Nephron progenitor cell (in vitro differentiated cells): ENCODE measurements around the gene MITF.

Source experiments
- DNase-seq: peaks from one replicate; pipeline ENCODE4 v3.0.0; 2021
- H3K27ac Mint-ChIP-seq: 2 replicates; pipeline ENCODE4 v1.8.0; 2021; ENCODE audit warnings: mild to moderate bottlenecking, moderate library complexity, mixed read lengths
- H3K27me3 Mint-ChIP-seq: 2 replicates; pipeline ENCODE4 v1.8.0; 2021; ENCODE audit warnings: mild to moderate bottlenecking, low read depth, mixed read lengths; ENCODE audit not compliant: poor library complexity
- H3K36me3 Mint-ChIP-seq: 2 replicates; pipeline ENCODE4 v1.8.0; 2021; ENCODE audit warnings: low read depth, mixed read lengths
- H3K4me1 Mint-ChIP-seq: 2 replicates; pipeline ENCODE4 v1.8.0; 2021; ENCODE audit warnings: mixed read lengths
- H3K4me3 Mint-ChIP-seq: 2 replicates; pipeline ENCODE4 v1.8.0; 2021; ENCODE audit warnings: mild to moderate bottlenecking, moderate library complexity, mixed read lengths
- H3K9me3 Mint-ChIP-seq: 2 replicates; pipeline ENCODE4 v1.8.0; 2021; ENCODE audit warnings: mild to moderate bottlenecking, moderate library complexity, mixed read lengths
- TF ChIP-seq, protein P1 (sequence below): fragments of 200-600 bp; sonication (generic); IDR thresholded peaks from 2 replicates; pipeline ENCODE4 v1.5.0; 2021; ENCODE audit warnings: antibody characterized with exemption

Gene MITF

DNA sequence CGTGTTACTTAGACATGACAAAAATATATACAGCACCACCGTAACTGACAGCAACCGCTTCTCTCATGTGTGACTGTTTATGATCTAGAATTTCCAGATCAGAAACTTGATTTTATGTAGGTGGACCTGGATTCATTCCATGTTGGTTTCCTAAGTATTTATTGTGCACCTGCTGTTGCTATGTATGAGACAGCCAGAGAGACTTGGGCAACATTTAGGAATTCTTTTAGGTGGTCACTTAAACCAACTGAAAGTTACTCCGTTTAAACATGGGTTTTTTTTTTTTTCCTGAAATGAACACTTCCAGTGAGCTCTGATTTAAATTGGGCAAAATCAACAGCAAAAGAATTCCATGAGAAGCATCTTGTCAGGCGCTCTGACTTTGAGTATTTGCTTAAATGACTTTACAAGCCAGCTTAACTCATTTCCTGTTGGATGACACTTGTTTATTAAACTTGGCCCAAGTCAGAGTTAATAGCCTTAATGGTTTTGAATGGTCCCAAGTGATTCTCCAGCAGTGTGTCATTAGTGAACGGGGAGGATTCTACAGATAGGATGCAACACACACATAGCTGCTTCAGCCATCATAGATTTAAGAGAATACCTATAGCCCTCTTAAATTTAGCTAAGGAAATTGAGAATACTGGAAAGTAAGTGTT is 31.8 kb downstream of the MITF start:
- Mint-ChIP-seq H3K27me3 (peaks cover 3% of the 10 kb centered on the region), H3K27ac (no peak overlapping the region), H3K9me3 (no peaks in the 10 kb centered on the region), H3K4me1 (peaks cover 12% of the 10 kb centered on the region), H3K36me3 (no peaks in the 10 kb centered on the region), H3K4me3 (no peak overlapping the region)
- TF ChIP-seq, protein P1, sequence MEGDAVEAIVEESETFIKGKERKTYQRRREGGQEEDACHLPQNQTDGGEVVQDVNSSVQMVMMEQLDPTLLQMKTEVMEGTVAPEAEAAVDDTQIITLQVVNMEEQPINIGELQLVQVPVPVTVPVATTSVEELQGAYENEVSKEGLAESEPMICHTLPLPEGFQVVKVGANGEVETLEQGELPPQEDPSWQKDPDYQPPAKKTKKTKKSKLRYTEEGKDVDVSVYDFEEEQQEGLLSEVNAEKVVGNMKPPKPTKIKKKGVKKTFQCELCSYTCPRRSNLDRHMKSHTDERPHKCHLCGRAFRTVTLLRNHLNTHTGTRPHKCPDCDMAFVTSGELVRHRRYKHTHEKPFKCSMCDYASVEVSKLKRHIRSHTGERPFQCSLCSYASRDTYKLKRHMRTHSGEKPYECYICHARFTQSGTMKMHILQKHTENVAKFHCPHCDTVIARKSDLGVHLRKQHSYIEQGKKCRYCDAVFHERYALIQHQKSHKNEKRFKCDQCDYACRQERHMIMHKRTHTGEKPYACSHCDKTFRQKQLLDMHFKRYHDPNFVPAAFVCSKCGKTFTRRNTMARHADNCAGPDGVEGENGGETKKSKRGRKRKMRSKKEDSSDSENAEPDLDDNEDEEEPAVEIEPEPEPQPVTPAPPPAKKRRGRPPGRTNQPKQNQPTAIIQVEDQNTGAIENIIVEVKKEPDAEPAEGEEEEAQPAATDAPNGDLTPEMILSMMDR: no peak
- no peak for DNase-seq

DNA sequence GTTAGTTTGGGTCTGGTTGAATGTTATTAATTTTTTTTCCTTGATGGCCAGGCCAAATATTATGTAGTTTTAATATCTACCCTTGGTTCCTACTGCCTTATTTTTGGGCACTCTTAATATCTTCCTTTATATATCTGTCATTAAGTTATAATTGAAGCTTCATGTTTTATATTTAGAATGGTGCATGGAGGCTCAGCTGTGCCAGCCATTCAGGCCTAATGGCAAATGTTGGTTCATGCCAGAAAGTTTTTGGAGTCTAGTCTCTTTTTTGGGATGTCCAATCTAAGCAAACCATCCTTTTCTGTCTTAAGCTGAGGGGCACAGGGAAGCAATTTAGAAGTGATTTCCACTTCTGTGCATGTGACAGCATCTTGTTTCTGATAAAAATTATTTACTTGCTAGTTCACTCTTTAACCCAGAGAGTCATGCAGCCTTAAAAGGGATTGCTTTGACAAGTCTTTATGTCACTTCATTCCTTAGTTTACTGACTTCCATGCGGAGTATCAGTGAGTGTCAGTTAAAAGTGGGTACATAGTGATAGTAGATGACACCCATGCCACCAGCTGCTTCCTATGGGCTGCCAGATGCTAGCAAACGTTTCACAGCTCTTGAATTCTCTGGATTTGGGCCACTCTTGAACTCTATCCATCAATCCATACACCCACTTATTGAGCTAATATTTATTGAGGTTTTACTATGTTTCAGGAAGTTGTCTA is 33.0 kb downstream of the MITF start:
- no peaks in the 10 kb centered on the region for H3K27me3 Mint-ChIP-seq
- no peak overlapping the region for H3K4me3 Mint-ChIP-seq
- no peak for DNase-seq
- peaks cover 12% of the 10 kb centered on the region for H3K4me1 Mint-ChIP-seq
- TF ChIP-seq, protein P1: no peak
- no peaks in the 10 kb centered on the region for H3K36me3 Mint-ChIP-seq
- no peaks in the 10 kb centered on the region for H3K9me3 Mint-ChIP-seq
- H3K27ac Mint-ChIP-seq: no peak overlapping the region

DNA sequence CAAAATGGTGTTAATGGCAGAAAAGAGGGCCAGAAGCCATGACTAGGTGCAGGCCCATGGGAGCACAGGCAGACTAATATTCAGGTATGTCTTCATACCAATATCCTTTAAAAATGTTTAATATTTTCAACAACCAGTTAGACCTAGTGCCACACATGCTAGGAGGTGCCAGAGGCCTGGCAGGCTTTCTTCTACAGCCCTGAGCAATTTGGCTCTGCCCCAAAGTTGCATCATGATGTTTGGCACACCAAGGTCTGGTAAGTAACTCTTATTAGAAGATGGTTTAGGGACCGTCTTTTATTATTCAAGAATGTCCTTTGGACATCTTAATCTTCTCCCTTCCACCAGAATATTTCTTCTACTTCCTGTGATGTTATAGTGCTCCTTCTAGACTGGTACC is 34.8 kb downstream of the MITF start:
- H3K4me3 Mint-ChIP-seq: no peak overlapping the region
- H3K27me3 Mint-ChIP-seq: no peaks in the 10 kb centered on the region
- peaks cover 12% of the 10 kb centered on the region for H3K4me1 Mint-ChIP-seq
- H3K27ac Mint-ChIP-seq: no peak overlapping the region
- no peaks in the 10 kb centered on the region for H3K36me3 Mint-ChIP-seq
- no peak for DNase-seq
- TF ChIP-seq, protein P1: no peak
- no peaks in the 10 kb centered on the region for H3K9me3 Mint-ChIP-seq

DNA sequence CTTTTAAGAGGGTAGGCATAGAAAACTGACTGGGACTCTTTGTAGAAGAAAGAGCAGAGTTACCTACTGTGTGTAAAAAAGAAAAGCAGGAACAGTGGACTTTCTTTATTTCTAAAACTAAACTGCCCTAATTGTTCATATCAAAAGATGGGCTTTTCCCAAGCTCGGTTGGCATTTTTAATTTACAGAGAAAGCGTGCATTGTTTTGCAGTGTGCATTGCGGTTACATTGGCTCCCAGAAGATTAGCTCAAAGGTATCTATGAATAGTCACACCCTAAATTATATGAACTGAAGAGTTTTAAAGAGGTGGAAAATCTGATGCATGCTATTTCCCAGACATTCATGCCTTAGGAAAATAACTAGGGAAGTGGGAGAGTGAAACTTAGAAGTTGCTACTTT is 36.5 kb downstream of the MITF start:
- TF ChIP-seq, protein P1: no peak
- H3K27me3 Mint-ChIP-seq: no peaks in the 10 kb centered on the region
- H3K4me3 Mint-ChIP-seq: no peak overlapping the region
- H3K27ac Mint-ChIP-seq: no peak overlapping the region
- H3K4me1 Mint-ChIP-seq: peaks cover 4% of the 10 kb centered on the region
- no peaks in the 10 kb centered on the region for H3K36me3 Mint-ChIP-seq
- no peak for DNase-seq
- no peaks in the 10 kb centered on the region for H3K9me3 Mint-ChIP-seq

DNA sequence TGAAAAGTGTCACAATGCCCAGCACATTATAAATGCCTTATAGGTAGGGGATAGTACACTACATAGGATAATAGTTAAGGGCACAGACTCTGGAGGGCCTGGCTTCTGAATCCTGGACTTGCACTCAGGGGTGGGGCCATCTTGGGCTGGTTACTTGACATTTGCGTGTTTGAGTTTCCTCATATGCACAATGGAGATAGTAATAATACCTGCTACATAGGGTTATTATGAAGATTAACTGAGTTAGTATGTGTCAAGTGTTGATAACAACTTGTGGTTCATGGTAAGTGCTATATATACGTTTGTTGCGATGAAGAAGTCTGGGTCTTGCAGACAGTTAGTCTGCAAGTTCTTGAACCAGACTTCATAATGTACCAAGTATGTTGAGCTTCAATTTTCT is 37.0 kb downstream of the MITF start:
- Mint-ChIP-seq H3K4me1 (peaks cover 1% of the 10 kb centered on the region), H3K4me3 (no peak overlapping the region), H3K9me3 (no peaks in the 10 kb centered on the region), H3K27ac (no peak overlapping the region), H3K36me3 (no peaks in the 10 kb centered on the region), H3K27me3 (no peaks in the 10 kb centered on the region)
- TF ChIP-seq, protein P1: no peak
- DNase-seq: no peak
